Liver (tissue), 9 donors: ENCODE results near the gene ARTN. TPM values are rescaled to one million over a fixed set of nuclear protein-coding genes. Genes with fewer than 3 reads are reported as not detected.

Experiments
- DNase-seq: peaks from one replicate; pipeline ENCODE4 v3.0.0-alpha.2; 2017; ENCODE audit warnings: low spot score
- H3K27ac ChIP-seq, 2 donors: one replicate each; pipeline ENCODE4 v1.7.0; 2013; ENCODE audit warnings: inconsistent platforms in 2 of 2, low read length in 2 of 2, control low read depth in 1 of 2, low read depth in 1 of 2, mild to moderate bottlenecking in 1 of 2
- H3K27me3 ChIP-seq, 4 donors: one replicate each; pipeline versions ENCODE4 v1.6.1 to v1.7.0; 2013; ENCODE audit warnings: low read length in 3 of 4, inconsistent platforms in 1 of 4, mild to moderate bottlenecking in 1 of 4, moderate library complexity in 1 of 4; ENCODE audit not compliant: control insufficient read depth in 4 of 4, insufficient read depth in 4 of 4
- H3K36me3 ChIP-seq, 4 donors: one replicate each; pipeline versions ENCODE4 v1.6.1 to v1.7.0; 2013; ENCODE audit warnings: low read length in 3 of 4, mild to moderate bottlenecking in 3 of 4, low read depth in 1 of 4, moderate library complexity in 1 of 4; ENCODE audit not compliant: control insufficient read depth in 4 of 4, insufficient read depth in 3 of 4
- H3K4me1 ChIP-seq, 4 donors: one replicate each; pipeline versions ENCODE4 v1.6.1 to v1.7.0; 2013; ENCODE audit warnings: low read length in 3 of 4, mild to moderate bottlenecking in 3 of 4, moderate library complexity in 1 of 4; ENCODE audit not compliant: control insufficient read depth in 4 of 4, insufficient read depth in 4 of 4
- H3K4me3 ChIP-seq, 3 donors: one replicate each; pipeline versions ENCODE4 v1.6.1 to v1.7.0; 2013; ENCODE audit warnings: low read length in 3 of 3, control low read depth in 1 of 3, low read depth in 1 of 3, mild to moderate bottlenecking in 1 of 3
- H3K9ac ChIP-seq, 2 donors: one replicate each; pipeline ENCODE4 v1.7.0; 2013; ENCODE audit warnings: low read length in 2 of 2, mild to moderate bottlenecking in 2 of 2, moderate library complexity in 2 of 2, control low read depth in 1 of 2, low read depth in 1 of 2
- H3K9me3 ChIP-seq, 4 donors: one replicate each; pipeline versions ENCODE4 v1.6.1 to v1.7.0; 2013; ENCODE audit warnings: low read length in 3 of 4; ENCODE audit not compliant: control insufficient read depth in 4 of 4
- CTCF ChIP-seq: fragments of 150-350 bp; IDR thresholded peaks from 2 replicates; pipeline ENCODE4 v1.5.1; 2017; ENCODE audit warnings: improper control_type of control experiment, low read depth, low read length; ENCODE audit not compliant: missing input control
- EGR1 ChIP-seq, 2 donors: IDR thresholded peaks; 2 replicates each; pipeline ENCODE4 v1.6.1; 2016 to 2018; ENCODE audit warnings: antibody characterized with exemption in 2 of 2, low read depth in 2 of 2
- FOXA1 ChIP-seq: IDR thresholded peaks from 2 replicates; pipeline ENCODE4 v1.6.1; 2016; ENCODE audit warnings: antibody characterized with exemption
- HNF4A ChIP-seq, 2 donors: conservative IDR thresholded peaks; 2 replicates each; pipeline ENCODE4 v1.6.1; 2016; ENCODE audit warnings: antibody characterized with exemption in 2 of 2, mild to moderate bottlenecking in 2 of 2
- HNF4G ChIP-seq: IDR thresholded peaks from 2 replicates; pipeline ENCODE4 v1.6.1; 2016; ENCODE audit warnings: antibody characterized with exemption
- MAX ChIP-seq: IDR thresholded peaks from 2 replicates; pipeline ENCODE4 v1.6.1; 2016; ENCODE audit warnings: antibody characterized with exemption
- RAD21 ChIP-seq, 2 donors: IDR thresholded peaks; 2 replicates each; pipeline ENCODE4 v1.6.1; 2016; ENCODE audit warnings: antibody characterized with exemption in 2 of 2, mild to moderate bottlenecking in 2 of 2
- REST ChIP-seq: IDR thresholded peaks from 2 replicates; pipeline ENCODE4 v1.6.1; 2016; ENCODE audit warnings: antibody characterized with exemption, mild to moderate bottlenecking
- RXRA ChIP-seq, 2 donors: IDR thresholded peaks; 2 replicates each; pipeline ENCODE4 v1.6.1; 2017 to 2018; ENCODE audit warnings: antibody characterized with exemption in 2 of 2, mild to moderate bottlenecking in 1 of 2
- TAF1 ChIP-seq: conservative IDR thresholded peaks from 2 replicates; pipeline ENCODE4 v1.6.1; 2016; ENCODE audit warnings: antibody characterized with exemption, mild to moderate bottlenecking
- YY1 ChIP-seq: IDR thresholded peaks from 2 replicates; pipeline ENCODE4 v1.6.1; 2016; ENCODE audit warnings: antibody characterized with exemption, mild to moderate bottlenecking
- ZBTB33 ChIP-seq: IDR thresholded peaks from 2 replicates; pipeline ENCODE4 v1.6.1; 2016; ENCODE audit warnings: antibody characterized with exemption
- WGBS: extraction: QIAGEN DNeasy Blood & Tissue Kit; methylation state at CpG from one replicate; pipeline ENCODE4 v1.1.7; 2013; 5-methylcytosine and 5-hydroxymethylcytosine counted together
- polyA plus RNA-seq, 2 donors: library from polyadenylated mRNA; stranded (reverse) in 1 of 2; unstranded in 1 of 2; fragments of 200-250 nt in 1 of 2; fragments of >200 nt in 1 of 2; fragmentation: Nextera tagmentation in 1 of 2; extraction: Ambion mirVana in 1 of 2; gene quantifications; one replicate each; pipeline versions ENCODE4 v1.2.1 to v1.2.3, GENCODE V29; 2013 to 2015
- total RNA-seq, 2 donors: library from RNA; depleted of rRNA; stranded (reverse); fragments of >200 nt; gene quantifications; one replicate each; pipeline ENCODE4 v1.2.3, GENCODE V29; 2014
- TF ChIP-seq, protein P1 (sequence below): IDR thresholded peaks from 2 replicates; pipeline ENCODE4 v1.6.1; 2016; ENCODE audit warnings: antibody characterized with exemption
- donor health status: healthy.
- donor health status: healthy.
- donor health status: healthy.
- donor health status: healthy.
- donor health status: healthy.

ARTN gene
- total and polyA plus RNA-seq, 4 donors = 0.05 to 0.08 TPM; not detected in 2

DNA sequence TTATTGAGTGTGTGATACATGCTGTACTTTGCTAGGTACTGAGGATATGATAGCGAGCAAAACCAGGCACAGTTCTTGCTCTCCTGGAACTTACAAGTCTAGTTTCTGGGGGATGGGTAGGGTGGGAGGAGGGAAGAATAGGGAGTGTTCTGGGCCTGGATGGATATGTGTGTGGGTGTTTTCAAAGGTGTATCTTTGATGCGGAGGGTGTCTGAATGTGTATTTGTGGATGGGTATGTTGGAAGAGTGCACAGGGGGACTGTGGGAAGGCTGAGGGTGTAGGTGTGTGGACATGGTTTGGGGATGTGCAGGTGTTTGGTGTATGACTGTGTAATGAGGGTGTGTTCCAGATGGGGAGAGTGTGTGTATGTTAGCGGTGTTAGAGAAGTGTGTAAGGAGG lies 31.7 kb downstream of the ARTN start (continued):
- TF ChIP-seq TAF1 (no peak), YY1 (no peak), CTCF (no peak), HNF4G (no peak), RAD21 (IDR thresholded peaks at IDR 0.05) (no peak), EGR1 (IDR thresholded peaks at IDR 0.05; ENCODE audit: low read depth in 2 of 2) (no peak)
- TF ChIP-seq, protein P1, sequence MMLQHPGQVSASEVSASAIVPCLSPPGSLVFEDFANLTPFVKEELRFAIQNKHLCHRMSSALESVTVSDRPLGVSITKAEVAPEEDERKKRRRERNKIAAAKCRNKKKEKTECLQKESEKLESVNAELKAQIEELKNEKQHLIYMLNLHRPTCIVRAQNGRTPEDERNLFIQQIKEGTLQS = no peak

DNA sequence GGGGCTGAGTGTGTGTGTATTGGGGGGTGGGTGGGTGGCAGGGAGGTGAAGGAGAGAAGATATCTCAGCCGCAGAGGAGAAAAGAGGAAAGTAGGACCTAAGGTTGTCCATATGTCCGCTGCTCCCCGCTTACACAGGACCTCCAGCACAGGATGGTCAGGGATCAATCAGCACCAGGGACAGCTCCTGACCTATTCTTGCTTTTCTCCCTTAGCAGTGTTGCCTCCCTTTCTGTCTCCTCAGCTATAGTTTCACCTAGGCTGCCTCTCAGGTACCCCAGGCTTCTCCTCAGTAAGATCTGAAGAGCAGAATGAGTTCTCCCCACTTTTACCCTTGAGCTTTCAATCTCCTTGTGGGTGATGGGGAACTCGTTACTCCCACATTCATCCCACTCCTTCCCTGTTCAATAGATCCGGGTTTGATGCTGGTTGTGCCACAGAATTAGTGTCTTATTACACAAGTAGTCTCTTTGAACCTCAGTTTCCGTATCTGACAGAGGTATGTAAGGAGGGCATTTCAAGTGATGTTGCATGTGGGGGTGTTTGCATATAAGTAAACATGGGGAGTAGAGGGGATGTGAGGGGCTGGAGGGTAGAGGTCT lies 34.8 kb downstream of the ARTN start:
- H3K36me3 ChIP-seq = peaks cover 0 to 32% (median 6%) of the 10 kb centered on the region in 4 donors
- H3K27ac ChIP-seq = no peak overlapping the region
- peaks cover 1 to 16% (median 9%) of the 10 kb centered on the region in 4 donors for H3K4me1 ChIP-seq
- DNase-seq = no peak
- no peaks in the 10 kb centered on the region for H3K9me3 ChIP-seq
- 84% methylated on average over 6 of the region's 6 CpGs for WGBS
- H3K9ac ChIP-seq = no peak overlapping the region
- H3K4me3 ChIP-seq = no peak overlapping the region
- no peak for TF ChIP-seq YY1
- TF ChIP-seq FOXA1 = no peak
- TF ChIP-seq RXRA (IDR thresholded peaks at IDR 0.05) = no peak
- peak; percentile 98 for TF ChIP-seq REST
- TF ChIP-seq, protein P1 = no peak
- TF ChIP-seq MAX = no peak
- H3K27me3 ChIP-seq = no peaks in the 10 kb centered on the region

DNA sequence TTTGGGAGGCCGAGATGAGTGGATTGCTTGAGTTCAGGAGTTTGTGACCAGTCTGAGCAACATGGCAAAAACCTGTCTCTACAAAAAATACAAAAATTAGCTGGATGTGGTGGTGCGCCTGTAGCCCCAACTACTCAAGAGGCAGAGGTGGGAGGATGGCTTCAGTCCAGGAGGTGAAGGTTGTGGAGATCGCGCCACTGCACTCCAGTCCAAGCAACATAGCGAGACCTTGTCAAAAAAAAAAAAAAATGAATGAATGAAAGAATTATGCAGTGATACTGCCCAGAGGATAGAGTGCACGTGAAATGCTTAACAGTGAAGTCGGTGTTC lies 35.8 kb downstream of the ARTN start:
- 54% methylated on average over 7 of the region's 7 CpGs for WGBS
- H3K9ac ChIP-seq = no peak overlapping the region
- H3K27ac ChIP-seq = no peak overlapping the region
- peaks cover 3 to 25% (median 17%) of the 10 kb centered on the region in 4 donors for H3K4me1 ChIP-seq
- H3K4me3 ChIP-seq = peak overlapping the region in 1 of 3 donors; percentile 2
- no peaks in the 10 kb centered on the region for H3K27me3 ChIP-seq
- DNase-seq = no peak
- no peaks in the 10 kb centered on the region for H3K9me3 ChIP-seq
- H3K36me3 ChIP-seq = peaks cover 0 to 27% (median 5%) of the 10 kb centered on the region in 4 donors
- TF ChIP-seq ZBTB33 = no peak
- TF ChIP-seq HNF4A (conservative IDR thresholded peaks at IDR 0.05) = peak in 1 of 2 donors; percentile 14
